K562 (cell line): Measurements from ENCODE around the gene KLHL18. TPM values are rescaled to one million over a fixed set of nuclear protein-coding genes. Genes with fewer than 3 reads are reported as not detected.
A peak's percentile ranks its signal among the peaks of the same experiment; 100 is the strongest.

ENCODE experiments used
- ADNP ChIP-seq: fragments of 200-800 bp; sonication (Bioruptor generic); IDR thresholded peaks from 2 replicates; pipeline ENCODE4 v1.6.1; 2016; ENCODE audit warnings: missing genetic modification characterization, missing compliant biosample characterization
- ARHGAP35 ChIP-seq: fragments of 450-650 bp; IDR thresholded peaks from 2 replicates; pipeline ENCODE4 v1.6.1; 2018; ENCODE audit not compliant: partially characterized antibody
- BDP1 ChIP-seq: IDR thresholded peaks from 3 replicates; pipeline ENCODE4 v1.6.1; 2011; ENCODE audit not compliant: insufficient read length, insufficient read depth
- ETV6 ChIP-seq, 3 experiments: fragments of 150-350 bp in 1 of 3; sonication (generic) in 1 of 3; formaldehyde crosslinking in 1 of 3; IDR thresholded peaks; 2 replicates each; pipeline versions ENCODE4 v1.6.1 to v1.8.0; 2014 to 2022; ENCODE audit warnings: borderline replicate concordance in 2 of 3, low read depth in 2 of 3, antibody characterized with exemption in 1 of 3, low read length in 1 of 3, mild to moderate bottlenecking in 1 of 3, missing genetic modification reagents in 1 of 3
- FOXJ3 ChIP-seq: sonication (generic); formaldehyde crosslinking; IDR thresholded peaks from 2 replicates; pipeline ENCODE4 v1.4.0; 2020; ENCODE audit warnings: mild to moderate bottlenecking, missing genetic modification reagents
- HIVEP1 ChIP-seq: fragments of 250-450 bp; sonication (Bioruptor Pico); IDR thresholded peaks from 2 replicates; pipeline ENCODE4 v1.4.0; 2020; ENCODE audit warnings: mild to moderate bottlenecking
- HMGN3 ChIP-seq: IDR thresholded peaks from 2 replicates; pipeline ENCODE4 v1.6.1; 2011; ENCODE audit warnings: borderline replicate concordance, low read depth, mild to moderate bottlenecking, mixed read lengths, low read length; ENCODE audit not compliant: insufficient read length; ENCODE audit errors: extremely low read depth
- IRF1 ChIP-seq: sonication (generic); formaldehyde crosslinking; IDR thresholded peaks from 2 replicates; pipeline ENCODE4 v1.8.0; 2022; ENCODE audit warnings: missing genetic modification reagents, mild to moderate bottlenecking, borderline replicate concordance
- MTA1 ChIP-seq: fragments of 450-650 bp; IDR thresholded peaks from 2 replicates; pipeline ENCODE4 v1.6.1; 2017; ENCODE audit warnings: borderline replicate concordance
- MTA2 ChIP-seq: fragments of 450-650 bp; IDR thresholded peaks from 2 replicates; pipeline ENCODE4 v1.6.1; 2016; ENCODE audit warnings: low read depth
- NFXL1 ChIP-seq: fragments of 450-650 bp; formaldehyde crosslinking; IDR thresholded peaks from 2 replicates; pipeline ENCODE4 v1.4.0; 2021; ENCODE audit warnings: mild to moderate bottlenecking
- RBM25 ChIP-seq: fragments of 200-400 bp; formaldehyde crosslinking; IDR thresholded peaks from 2 replicates; pipeline ENCODE4 v1.6.1; 2018; ENCODE audit warnings: low read length, low read depth, moderate library complexity; ENCODE audit not compliant: severe bottlenecking
- SLC30A9 ChIP-seq: fragments of 250-450 bp; sonication (Bioruptor Pico); IDR thresholded peaks from 2 replicates; pipeline ENCODE4 v1.8.0; 2022; ENCODE audit warnings: mild to moderate bottlenecking, moderate library complexity
- STAT5B ChIP-seq: fragments of 250-450 bp; sonication (Bioruptor Pico); IDR thresholded peaks from 2 replicates; pipeline ENCODE4 v1.8.0; 2021; ENCODE audit warnings: mild to moderate bottlenecking, inconsistent platforms
- TAF1 ChIP-seq: IDR thresholded peaks from 2 replicates; pipeline ENCODE4 v1.6.1; 2011; ENCODE audit warnings: mild to moderate bottlenecking, low read length, moderate library complexity; ENCODE audit not compliant: insufficient read depth, control insufficient read depth, severe bottlenecking; ENCODE audit errors: extremely low read depth
- U2AF1 ChIP-seq: fragments of 200-400 bp; formaldehyde crosslinking; optimal IDR thresholded peaks from 2 replicates; pipeline ENCODE3; 2017; ENCODE audit warnings: mild to moderate bottlenecking, low read depth, low read length, moderate library complexity
- ZFP36 ChIP-seq: fragments of 150-350 bp; IDR thresholded peaks from 2 replicates; pipeline ENCODE4 v1.6.1; 2018; ENCODE audit warnings: low read length, low read depth; ENCODE audit not compliant: partially characterized antibody
- ZNF175 ChIP-seq: fragments of 200-800 bp; sonication (Bioruptor generic); IDR thresholded peaks from 2 replicates; pipeline ENCODE4 v1.6.1; 2016; ENCODE audit warnings: low read depth, mild to moderate bottlenecking, missing genetic modification characterization, missing compliant biosample characterization
- ZNF184 ChIP-seq: sonication (generic); formaldehyde crosslinking; IDR thresholded peaks from 2 replicates; pipeline ENCODE4 v1.5.0; 2020; ENCODE audit warnings: missing genetic modification reagents
- ZNF436 ChIP-seq: fragments of 250-450, 450-650 bp; sonication (Bioruptor Pico); formaldehyde crosslinking; IDR thresholded peaks from 2 replicates; pipeline ENCODE4 v1.7.0; 2020; ENCODE audit warnings: mild to moderate bottlenecking
- ZNF444 ChIP-seq: fragments of 250-450 bp; sonication (Bioruptor Pico); IDR thresholded peaks from 2 replicates; pipeline ENCODE4 v1.4.0; 2020; ENCODE audit warnings: mild to moderate bottlenecking, moderate library complexity
- ZNF644 ChIP-seq: fragments of 200-800 bp; sonication (Bioruptor generic); IDR thresholded peaks from 2 replicates; pipeline ENCODE4 v1.6.1; 2016; ENCODE audit warnings: low read depth, missing genetic modification characterization, missing compliant biosample characterization
- ZNF707 ChIP-seq: fragments of 250-450 bp; sonication (Bioruptor Pico); conservative IDR thresholded peaks from 2 replicates; pipeline ENCODE4 v1.8.0; 2022; ENCODE audit warnings: inconsistent platforms, mild to moderate bottlenecking, moderate library complexity
- polyA plus RNA-seq, 8 experiments: library from polyadenylated mRNA; depleted of rRNA in 4 of 8; stranded (reverse) in 5 of 8; unstranded in 3 of 8; fragments of >200 nt; fragmentation: Nextera tagmentation in 2 of 8; fragmentation: Illumina TruSeq in 1 of 8; extraction: Ambion mirVana in 2 of 8; extraction: Trizol in 1 of 8; gene quantifications; 2 replicates each; pipeline versions ENCODE4 v1.2.1 to v1.2.3, GENCODE V29; 2011 to 2014; ENCODE audit warnings: inconsistent platforms in 1 of 8, missing spikeins in 1 of 8
- total RNA-seq, 7 experiments: library from RNA; depleted of rRNA in 6 of 7; stranded (reverse); fragments of >200 nt in 6 of 7; fragmentation: Illumina TruSeq in 2 of 7; extraction: Trizol in 2 of 7; gene quantifications; 2 replicates each; pipeline versions ENCODE4 v1.2.1 to v1.2.3, GENCODE V29; 2011 to 2021; ENCODE audit warnings: low replicate concordance in 1 of 7
- TF ChIP-seq, protein P1 (sequence below): fragments of 250-450 bp; sonication (Bioruptor Pico); IDR thresholded peaks from 2 replicates; pipeline ENCODE4 v1.8.0; 2022; ENCODE audit warnings: moderate library complexity, mild to moderate bottlenecking, inconsistent platforms
- TF ChIP-seq, protein P2 (sequence below): fragments of 450-650 bp; IDR thresholded peaks from 2 replicates; pipeline ENCODE4 v1.6.1; 2016

The KLHL18 gene
- total and polyA plus RNA-seq, 9 of the 15 experiments (the other 6 are each of a cell fraction or from before 2014, with no cell fraction given), result 26.7 to 97.5 (median 48.7) TPM

DNA sequence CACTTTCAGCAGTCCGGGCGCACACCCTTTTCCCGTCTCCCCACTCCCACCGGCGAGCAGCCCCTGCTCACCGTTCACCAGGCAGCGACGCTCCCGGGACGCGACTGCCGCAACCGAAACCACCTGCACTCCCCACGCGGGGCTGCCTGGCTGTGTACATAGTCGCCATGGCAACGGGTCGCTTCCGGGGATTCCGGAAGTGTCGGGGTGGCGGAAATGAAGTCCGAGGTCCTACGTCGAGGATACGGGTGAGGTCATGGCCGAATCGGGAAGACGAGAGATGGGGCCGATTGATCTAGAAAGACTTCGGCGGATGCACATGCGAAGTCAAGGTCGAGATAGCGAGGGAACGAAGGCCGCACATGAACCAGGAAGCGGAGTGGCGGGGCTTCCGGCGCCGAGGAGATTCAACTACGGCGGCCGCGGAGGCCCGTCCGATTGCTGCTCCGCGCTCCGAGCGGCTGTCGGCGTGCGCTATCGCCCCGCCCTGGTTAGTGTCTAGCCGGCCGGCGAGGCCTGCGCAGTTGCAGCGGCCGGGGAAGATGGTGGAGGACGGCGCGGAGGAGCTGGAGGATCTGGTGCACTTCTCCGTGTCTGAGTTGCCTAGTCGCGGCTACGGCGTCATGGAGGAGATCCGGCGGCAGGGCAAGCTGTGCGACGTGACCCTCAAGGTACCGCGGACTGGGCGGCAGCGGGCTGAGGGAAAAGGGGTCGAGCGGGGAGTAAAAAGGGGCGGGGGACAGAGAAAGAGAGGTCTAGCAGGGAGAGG, at the start of gene KLHL18, which contains the start of gene KIF9 (continued):
- no peak for TF ChIP-seq BDP1
- TF ChIP-seq RBM25, result no peak
- TF ChIP-seq, protein P1, sequence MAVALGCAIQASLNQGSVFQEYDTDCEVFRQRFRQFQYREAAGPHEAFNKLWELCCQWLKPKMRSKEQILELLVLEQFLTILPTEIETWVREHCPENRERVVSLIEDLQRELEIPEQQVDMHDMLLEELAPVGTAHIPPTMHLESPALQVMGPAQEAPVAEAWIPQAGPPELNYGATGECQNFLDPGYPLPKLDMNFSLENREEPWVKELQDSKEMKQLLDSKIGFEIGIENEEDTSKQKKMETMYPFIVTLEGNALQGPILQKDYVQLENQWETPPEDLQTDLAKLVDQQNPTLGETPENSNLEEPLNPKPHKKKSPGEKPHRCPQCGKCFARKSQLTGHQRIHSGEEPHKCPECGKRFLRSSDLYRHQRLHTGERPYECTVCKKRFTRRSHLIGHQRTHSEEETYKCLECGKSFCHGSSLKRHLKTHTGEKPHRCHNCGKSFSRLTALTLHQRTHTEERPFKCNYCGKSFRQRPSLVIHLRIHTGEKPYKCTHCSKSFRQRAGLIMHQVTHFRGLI (CRISPR knock-in tag), result no peak
- TF ChIP-seq STAT5B, result no peak
- TF ChIP-seq FOXJ3 (CRISPR knock-in tag), result peak; percentile 100
- no peak for TF ChIP-seq ZNF644 (tag)
- peak in 1 of 2 experiments; percentile 86; a peak in 3 of 4 replicates for TF ChIP-seq ETV6 (IDR thresholded peaks at IDR 0.05; ENCODE audit: borderline replicate concordance in 1 of 2, low read depth in 2 of 2, low read length in 1 of 2)
- no peak; the same call in 1 of the 2 replicates for TF ChIP-seq ETV6 (CRISPR knock-in tag; IDR thresholded peaks at IDR 0.05; ENCODE audit: borderline replicate concordance)
- no peak for TF ChIP-seq ZNF436 (CRISPR knock-in tag)
- TF ChIP-seq ARHGAP35, result no peak
- TF ChIP-seq MTA2, result no peak
- peak; percentile 11 for TF ChIP-seq ZFP36
- TF ChIP-seq HIVEP1 (CRISPR knock-in tag), result peak; percentile 91
- TF ChIP-seq U2AF1, result no peak
- no peak for TF ChIP-seq IRF1 (CRISPR knock-in tag)
- TF ChIP-seq ZNF175, result no peak
- TF ChIP-seq, protein P2, sequence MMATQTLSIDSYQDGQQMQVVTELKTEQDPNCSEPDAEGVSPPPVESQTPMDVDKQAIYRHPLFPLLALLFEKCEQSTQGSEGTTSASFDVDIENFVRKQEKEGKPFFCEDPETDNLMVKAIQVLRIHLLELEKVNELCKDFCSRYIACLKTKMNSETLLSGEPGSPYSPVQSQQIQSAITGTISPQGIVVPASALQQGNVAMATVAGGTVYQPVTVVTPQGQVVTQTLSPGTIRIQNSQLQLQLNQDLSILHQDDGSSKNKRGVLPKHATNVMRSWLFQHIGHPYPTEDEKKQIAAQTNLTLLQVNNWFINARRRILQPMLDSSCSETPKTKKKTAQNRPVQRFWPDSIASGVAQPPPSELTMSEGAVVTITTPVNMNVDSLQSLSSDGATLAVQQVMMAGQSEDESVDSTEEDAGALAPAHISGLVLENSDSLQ, result peak; percentile 59
- TF ChIP-seq SLC30A9, result no peak
- TF ChIP-seq HMGN3, result peak; percentile 86
- no peak for TF ChIP-seq ADNP (tag)
- no peak for TF ChIP-seq NFXL1
- no peak for TF ChIP-seq ZNF707 (CRISPR knock-in tag)
- TF ChIP-seq TAF1, result peak; percentile 78
- TF ChIP-seq ZNF184 (CRISPR knock-in tag), result no peak
- TF ChIP-seq MTA1, result no peak; the same call in 1 of the 2 replicates
- no peak for TF ChIP-seq ZNF444 (CRISPR knock-in tag)
